Astrocyte (in vitro differentiated cells and primary cell): ENCODE results near the gene OXCT1. TPM values are rescaled to one million over a fixed set of nuclear protein-coding genes. Genes with fewer than 3 reads are reported as not detected.

ENCODE experiments used
- DNase-seq: peaks from one replicate; pipeline ENCODE4 v3.0.0-alpha.2; 2010; ENCODE audit warnings: low read depth
- FAIRE-seq: peaks from 2 replicates; lab custom pipeline; 2011; peaks lifted over from hg19 to GRCh38; lab: Jason Lieb, UNC
- H2AFZ ChIP-seq: 2 replicates; pipeline ENCODE4 v1.6.0; 2012; ENCODE audit warnings: low read depth, low read length, inconsistent platforms
- H3K27ac ChIP-seq: 2 replicates; pipeline ENCODE4 v1.5.1; 2011; ENCODE audit warnings: low read depth, low read length, inconsistent platforms
- H3K27me3 ChIP-seq: 2 replicates; pipeline ENCODE4 v1.6.0; 2011; ENCODE audit warnings: low read length, inconsistent platforms; ENCODE audit not compliant: insufficient read depth
- H3K36me3 ChIP-seq: 2 replicates; pipeline ENCODE4 v1.5.1; 2011; ENCODE audit warnings: low read length, inconsistent platforms; ENCODE audit not compliant: insufficient read depth
- H3K4me1 ChIP-seq: 2 replicates; pipeline ENCODE4 v1.5.1; 2011; ENCODE audit warnings: low read length, inconsistent platforms; ENCODE audit not compliant: insufficient read depth
- H3K4me2 ChIP-seq: 2 replicates; pipeline ENCODE4 v1.6.0; 2012; ENCODE audit warnings: low read length, inconsistent platforms
- H3K4me3 ChIP-seq: 2 replicates; pipeline ENCODE4 v1.5.1; 2011; ENCODE audit warnings: low read depth, mild to moderate bottlenecking, low read length, inconsistent platforms; ENCODE audit not compliant: insufficient read depth
- H3K79me2 ChIP-seq: 2 replicates; pipeline ENCODE4 v1.6.0; 2012; ENCODE audit warnings: mild to moderate bottlenecking, low read length, inconsistent platforms; ENCODE audit not compliant: insufficient read depth
- H3K9ac ChIP-seq: 2 replicates; pipeline ENCODE4 v1.6.0; 2012; ENCODE audit warnings: mild to moderate bottlenecking, low read length, inconsistent platforms
- H3K9me3 ChIP-seq: 2 replicates; pipeline ENCODE4 v1.5.1; 2012; ENCODE audit warnings: low read depth, mild to moderate bottlenecking, low read length, inconsistent platforms; ENCODE audit not compliant: insufficient read depth
- H4K20me1 ChIP-seq: 2 replicates; pipeline ENCODE4 v1.6.0; 2012; ENCODE audit warnings: low read length, inconsistent platforms; ENCODE audit not compliant: insufficient read depth
- H3K27ac Mint-ChIP-seq: one replicate; pipeline ENCODE4 v1.8.0; 2021; ENCODE audit warnings: mild to moderate bottlenecking, mixed read lengths; ENCODE audit not compliant: unreplicated experiment
- H3K27me3 Mint-ChIP-seq: one replicate; pipeline ENCODE4 v1.8.0; 2021; ENCODE audit warnings: low read depth, mixed read lengths; ENCODE audit not compliant: unreplicated experiment
- H3K36me3 Mint-ChIP-seq: one replicate; pipeline ENCODE4 v1.8.0; 2021; ENCODE audit warnings: low read depth, mixed read lengths; ENCODE audit not compliant: unreplicated experiment
- H3K4me1 Mint-ChIP-seq: one replicate; pipeline ENCODE4 v1.8.0; 2021; ENCODE audit warnings: low read depth, mixed read lengths; ENCODE audit not compliant: unreplicated experiment
- H3K4me3 Mint-ChIP-seq: one replicate; pipeline ENCODE4 v1.8.0; 2021; ENCODE audit warnings: mild to moderate bottlenecking, moderate library complexity, mixed read lengths; ENCODE audit not compliant: unreplicated experiment
- H3K9me3 Mint-ChIP-seq: one replicate; pipeline ENCODE4 v1.8.0; 2021; ENCODE audit warnings: mild to moderate bottlenecking, mixed read lengths; ENCODE audit not compliant: unreplicated experiment
- CTCF ChIP-seq: IDR thresholded peaks from 2 replicates; pipeline ENCODE4 v1.5.1; 2011; ENCODE audit warnings: low read depth, mild to moderate bottlenecking, inconsistent platforms, low read length, moderate library complexity; ENCODE audit not compliant: insufficient read depth
- EZH2 ChIP-seq: IDR thresholded peaks from 2 replicates; pipeline ENCODE4 v1.6.1; 2012; ENCODE audit warnings: mild to moderate bottlenecking, low read length, inconsistent platforms; ENCODE audit not compliant: insufficient read depth
- total RNA-seq: library from RNA; stranded (reverse); gene quantifications from 2 replicates; pipeline ENCODE4 v1.2.1, GENCODE V29; 2021

OXCT1 gene
- total RNA-seq, 1 donor from 2014 or later: 24.9 TPM

GRCh38 chr5:41785061-41785460, 85.2 kb downstream of the OXCT1 start:
- H3K4me1 Mint-ChIP-seq: peaks cover 32% of the 10 kb centered on the region
- H3K36me3 ChIP-seq: no peaks in the 10 kb centered on the region
- no peaks in the 10 kb centered on the region for H3K79me2 ChIP-seq
- no peak overlapping the region for H3K4me2 ChIP-seq
- no peaks in the 10 kb centered on the region for H3K27me3 ChIP-seq
- no peaks in the 10 kb centered on the region for H3K27me3 Mint-ChIP-seq
- H2AFZ ChIP-seq: no peak overlapping the region
- H3K36me3 Mint-ChIP-seq: no peaks in the 10 kb centered on the region
- H3K27ac Mint-ChIP-seq: no peak overlapping the region
- DNase-seq: no peak
- H3K9ac ChIP-seq: no peak overlapping the region
- H3K4me1 ChIP-seq: peaks cover 19% of the 10 kb centered on the region
- no peaks in the 10 kb centered on the region for H4K20me1 ChIP-seq
- no peak overlapping the region for H3K4me3 ChIP-seq
- H3K27ac ChIP-seq: no peak overlapping the region
- no peak overlapping the region for H3K4me3 Mint-ChIP-seq
- H3K9me3 ChIP-seq: no peaks in the 10 kb centered on the region
- TF ChIP-seq CTCF (no peak), EZH2 (no peak)
- H3K9me3 Mint-ChIP-seq: no peaks in the 10 kb centered on the region
- no peak for FAIRE-seq

DNA sequence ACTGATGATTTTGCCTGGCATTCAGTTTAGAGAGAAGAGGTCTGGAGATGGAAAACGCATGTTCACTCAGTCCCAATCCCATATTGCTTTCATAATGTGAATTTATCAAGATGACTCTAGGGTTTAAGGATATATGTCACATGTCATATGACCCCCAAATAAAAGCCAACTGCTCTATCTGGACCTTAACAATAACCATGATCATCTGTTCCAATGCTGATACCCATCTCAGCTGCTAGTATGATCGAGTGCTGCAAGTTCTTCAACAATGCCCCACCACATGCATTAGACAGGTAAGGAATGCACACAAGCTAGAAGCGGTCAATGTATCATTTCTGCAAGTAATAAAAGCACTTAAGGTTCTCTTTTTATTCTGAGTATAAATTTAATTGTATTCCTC, 91.8 kb downstream of the OXCT1 start:
- Mint-ChIP-seq H3K36me3 (no peaks in the 10 kb centered on the region), H3K4me1 (no peaks in the 10 kb centered on the region), H3K27ac (no peak overlapping the region), H3K27me3 (no peaks in the 10 kb centered on the region), H3K4me3 (no peak overlapping the region), H3K9me3 (no peaks in the 10 kb centered on the region)
- H3K4me2 ChIP-seq: no peak overlapping the region
- H3K4me1 ChIP-seq: peaks cover 9% of the 10 kb centered on the region
- no peak overlapping the region for H2AFZ ChIP-seq
- H3K79me2 ChIP-seq: no peaks in the 10 kb centered on the region
- H4K20me1 ChIP-seq: no peaks in the 10 kb centered on the region
- no peaks in the 10 kb centered on the region for H3K36me3 ChIP-seq
- H3K4me3 ChIP-seq: no peak overlapping the region
- DNase-seq (no peak), FAIRE-seq (no peak)
- H3K9me3 ChIP-seq: no peaks in the 10 kb centered on the region
- TF ChIP-seq CTCF (no peak), EZH2 (no peak)
- H3K27ac ChIP-seq: no peak overlapping the region
- no peaks in the 10 kb centered on the region for H3K27me3 ChIP-seq
- H3K9ac ChIP-seq: no peak overlapping the region

- Histone ChIP-seq H3K4me1 (peaks cover 9% of the 10 kb centered on the region), H3K79me2 (no peaks in the 10 kb centered on the region), H3K9me3 (no peaks in the 10 kb centered on the region), H4K20me1 (no peaks in the 10 kb centered on the region), H3K4me2 (no peak overlapping the region), H2AFZ (no peak overlapping the region), H3K4me3 (no peak overlapping the region), H3K36me3 (no peaks in the 10 kb centered on the region), H3K9ac (no peak overlapping the region), H3K27me3 (no peaks in the 10 kb centered on the region), H3K27ac (no peak overlapping the region)
- no peaks in the 10 kb centered on the region for H3K36me3 Mint-ChIP-seq
- H3K27ac Mint-ChIP-seq: no peak overlapping the region
- H3K4me3 Mint-ChIP-seq: no peak overlapping the region
- TF ChIP-seq EZH2 (no peak), CTCF (no peak)
- DNase-seq (peak; percentile 81), FAIRE-seq (peak; percentile 63)
- no peaks in the 10 kb centered on the region for H3K9me3 Mint-ChIP-seq
- no peaks in the 10 kb centered on the region for H3K27me3 Mint-ChIP-seq
- peaks cover 13% of the 10 kb centered on the region for H3K4me1 Mint-ChIP-seq
These were observed 93.8 kb downstream of the OXCT1 start for GRCh38 chr5:41776435-41776834.
